Activated CD4-positive, alpha-beta T cell treated with anti-CD3 and anti-CD28 coated beads, Interleukin-2, amount 10 ng/mL, durations not matched to agents 7 days and 5 days (primary cell): ENCODE measurements around the gene CNTN1. TPM values are rescaled to one million over a fixed set of nuclear protein-coding genes. Genes with fewer than 3 reads are reported as not detected.

Source experiments
- CTCF ChIA-PET: fragments of 350-600 bp; sonication (Branson Sonifier 250); formaldehyde crosslinking; loops from one replicate; lab custom pipeline; 2021; ENCODE audit warnings: antibody characterized with exemption; lab: Charles Lee
- POLR2A ChIA-PET: fragments of 350-600 bp; sonication (Branson Sonifier 250); formaldehyde crosslinking; loops from one replicate; lab custom pipeline; 2021; ENCODE audit warnings: antibody characterized with exemption; lab: Charles Lee
- DNase-seq: peaks from one replicate; pipeline ENCODE4 v3.0.0-alpha.2; 2020
- H3K27ac Mint-ChIP-seq: one replicate; pipeline ENCODE4 v1.8.0; 2021; ENCODE audit warnings: mild to moderate bottlenecking, moderate library complexity, mixed read lengths
- H3K27me3 Mint-ChIP-seq: one replicate; pipeline ENCODE4 v1.8.0; 2021; ENCODE audit warnings: mixed read lengths
- H3K36me3 Mint-ChIP-seq: one replicate; pipeline ENCODE4 v1.8.0; 2021; ENCODE audit warnings: low read depth, mixed read lengths
- H3K4me1 Mint-ChIP-seq: one replicate; pipeline ENCODE4 v1.8.0; 2021; ENCODE audit warnings: mixed read lengths
- H3K4me3 Mint-ChIP-seq: one replicate; pipeline ENCODE4 v1.8.0; 2021; ENCODE audit warnings: mild to moderate bottlenecking, moderate library complexity, mixed read lengths
- H3K9me3 Mint-ChIP-seq: one replicate; pipeline ENCODE4 v1.8.0; 2021; ENCODE audit warnings: mixed read lengths
- total RNA-seq, 2 experiments: library from RNA; stranded (reverse); gene quantifications; one replicate each; pipeline ENCODE4 v1.2.3, GENCODE V29; 2021

Gene CNTN1
- total RNA-seq, 2 experiments from 2014 or later, result not detected

DNA sequence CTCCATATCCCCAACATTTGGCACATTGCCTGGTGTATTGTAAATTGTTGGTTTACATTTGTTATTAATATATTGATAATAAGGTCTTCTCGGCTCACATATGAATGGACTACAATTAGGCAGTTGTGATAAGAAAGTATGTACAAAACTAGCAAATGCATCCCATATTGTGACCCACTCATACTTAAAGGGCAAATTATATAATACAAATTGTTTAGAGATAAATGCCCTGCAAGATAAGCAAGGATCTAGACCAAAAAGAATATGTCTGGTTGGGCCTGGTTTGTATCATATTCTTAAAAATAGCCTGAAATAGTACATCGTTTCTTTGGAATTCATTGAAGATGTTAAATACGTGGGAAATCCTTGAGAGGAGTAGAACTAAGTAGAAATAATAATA lies 151.3 kb downstream of the CNTN1 start:
- no peaks in the 10 kb centered on the region for H3K4me1 Mint-ChIP-seq
- no peaks in the 10 kb centered on the region for H3K9me3 Mint-ChIP-seq
- H3K36me3 Mint-ChIP-seq, result no peaks in the 10 kb centered on the region
- no peak overlapping the region for H3K4me3 Mint-ChIP-seq
- no peaks in the 10 kb centered on the region for H3K27me3 Mint-ChIP-seq
- POLR2A ChIA-PET, result no interaction called here
- no peak overlapping the region for H3K27ac Mint-ChIP-seq
- no peak for DNase-seq
- CTCF ChIA-PET, result no interaction called here

DNA sequence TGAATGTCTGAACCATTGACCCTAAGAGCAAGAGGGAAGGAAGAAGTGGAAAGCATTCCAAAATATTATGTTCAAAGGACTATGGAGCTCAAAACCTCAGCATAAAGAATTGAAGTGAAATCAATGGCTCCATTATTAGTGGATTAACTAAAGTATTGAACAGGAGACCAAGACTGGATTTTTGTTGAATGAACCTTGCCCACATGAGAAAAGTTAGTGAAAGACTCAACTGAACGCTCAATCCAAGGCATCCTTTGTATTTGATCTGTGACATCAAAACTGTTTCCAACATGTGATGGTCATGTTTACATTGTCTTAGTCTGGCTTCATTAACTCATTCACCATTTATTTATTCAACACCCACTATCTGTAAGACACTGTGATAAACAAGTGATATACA lies 161.0 kb downstream of the CNTN1 start:
- no peaks in the 10 kb centered on the region for H3K9me3 Mint-ChIP-seq
- DNase-seq, result no peak
- no peaks in the 10 kb centered on the region for H3K27me3 Mint-ChIP-seq
- H3K4me3 Mint-ChIP-seq, result no peak overlapping the region
- CTCF ChIA-PET, result interaction anchor here (0.7 kb wide), 1 partner anchor 88 kb away, joined by 3 read pairs; no protein-coding TSS in a partner anchor
- H3K4me1 Mint-ChIP-seq, result no peaks in the 10 kb centered on the region
- H3K27ac Mint-ChIP-seq, result no peak overlapping the region
- POLR2A ChIA-PET, result no interaction called here
- H3K36me3 Mint-ChIP-seq, result no peaks in the 10 kb centered on the region

DNA sequence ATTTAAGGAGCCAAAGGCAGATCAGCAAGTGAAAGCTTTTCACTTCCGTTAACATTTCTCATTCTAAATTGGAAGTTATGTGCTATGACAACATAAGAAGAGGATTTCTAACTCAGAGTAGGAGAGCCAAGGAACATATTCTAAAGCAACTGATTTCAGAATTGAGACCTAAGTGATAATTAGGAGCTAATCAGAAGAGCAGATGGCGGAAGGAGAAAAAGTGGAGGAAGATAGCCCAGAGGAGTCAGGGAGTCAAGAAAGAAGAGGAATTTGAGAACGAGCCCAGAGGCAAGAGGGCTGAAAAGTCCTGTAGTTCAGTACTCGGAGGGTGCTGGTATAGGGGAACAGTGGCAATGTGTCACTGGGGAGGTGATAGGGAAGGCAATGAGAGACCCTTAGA lies 162.4 kb downstream of the CNTN1 start:
- Mint-ChIP-seq H3K27ac (no peak overlapping the region), H3K9me3 (no peaks in the 10 kb centered on the region), H3K4me1 (no peaks in the 10 kb centered on the region), H3K36me3 (no peaks in the 10 kb centered on the region), H3K27me3 (no peaks in the 10 kb centered on the region), H3K4me3 (no peak overlapping the region)
- POLR2A ChIA-PET, result no interaction called here
- CTCF ChIA-PET, result no interaction called here
- DNase-seq, result no peak

DNA sequence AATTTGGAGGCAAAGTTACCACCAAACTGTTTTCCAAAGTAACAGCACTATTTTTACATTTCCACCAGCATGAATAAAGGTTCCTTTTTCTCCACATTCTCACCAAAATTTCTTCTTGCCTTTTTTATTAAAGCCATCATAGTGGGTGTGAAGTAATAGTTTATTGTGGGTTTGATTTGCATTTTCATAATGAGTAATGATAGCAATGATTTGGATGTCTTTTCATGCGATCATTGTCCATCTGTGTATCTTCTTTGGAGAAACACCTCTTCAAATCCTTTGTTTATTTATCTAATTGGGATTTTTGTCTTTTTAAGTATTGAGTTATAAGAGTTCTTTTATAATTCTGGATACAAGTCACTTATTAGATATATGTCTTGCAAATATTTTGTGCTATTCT lies 172.7 kb downstream of the CNTN1 start:
- Mint-ChIP-seq H3K9me3 (no peaks in the 10 kb centered on the region), H3K27ac (no peak overlapping the region), H3K27me3 (no peaks in the 10 kb centered on the region), H3K4me3 (no peak overlapping the region), H3K4me1 (no peaks in the 10 kb centered on the region), H3K36me3 (no peaks in the 10 kb centered on the region)
- ChIA-PET CTCF (no interaction called here), POLR2A (no interaction called here)
- no peak for DNase-seq

DNA sequence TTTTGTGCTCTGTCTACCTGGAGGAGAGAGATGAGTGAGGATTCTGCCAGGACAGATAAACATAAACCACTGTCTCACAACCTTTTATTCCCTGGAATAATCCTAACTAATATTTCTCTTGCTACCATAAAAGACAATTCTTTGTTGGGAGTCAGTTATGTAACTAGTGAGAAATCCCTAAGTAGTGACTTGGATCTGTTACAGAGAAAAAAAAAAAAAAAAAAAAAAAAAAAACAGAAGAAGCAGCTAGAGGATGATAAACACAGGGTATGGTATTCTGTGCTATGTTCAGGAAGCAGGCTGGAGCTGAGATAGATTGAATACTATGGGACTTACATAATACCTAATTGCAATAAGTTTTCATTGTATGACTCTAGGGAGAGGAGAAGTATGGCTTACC lies 178.7 kb downstream of the CNTN1 start:
- Mint-ChIP-seq H3K27ac (no peak overlapping the region), H3K27me3 (no peaks in the 10 kb centered on the region), H3K36me3 (no peaks in the 10 kb centered on the region), H3K4me1 (no peaks in the 10 kb centered on the region), H3K4me3 (no peak overlapping the region), H3K9me3 (no peaks in the 10 kb centered on the region)
- ChIA-PET POLR2A (no interaction called here), CTCF (no interaction called here)
- no peak for DNase-seq

DNA sequence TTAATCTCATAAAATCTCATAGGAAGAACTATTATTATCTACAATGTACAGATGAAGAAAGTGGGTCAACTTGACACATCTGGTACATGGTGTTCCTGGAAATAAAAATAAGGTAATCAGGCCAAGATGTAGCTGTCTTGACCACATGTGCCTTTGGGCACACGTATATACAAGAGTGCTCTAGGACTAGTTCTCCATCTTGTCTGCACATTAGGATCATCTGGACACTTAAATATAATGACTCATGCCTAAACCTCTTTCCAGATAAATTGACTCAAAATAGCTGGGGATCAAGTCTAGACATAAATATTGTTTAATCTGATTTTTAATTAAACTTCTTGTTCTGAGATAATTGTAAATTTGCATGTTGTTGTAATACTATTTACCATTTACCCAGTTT lies 182.6 kb downstream of the CNTN1 start:
- no peaks in the 10 kb centered on the region for H3K4me1 Mint-ChIP-seq
- DNase-seq, result no peak
- H3K27ac Mint-ChIP-seq, result no peak overlapping the region
- CTCF ChIA-PET, result no interaction called here
- no peak overlapping the region for H3K4me3 Mint-ChIP-seq
- POLR2A ChIA-PET, result no interaction called here
- H3K36me3 Mint-ChIP-seq, result no peaks in the 10 kb centered on the region
- H3K9me3 Mint-ChIP-seq, result no peaks in the 10 kb centered on the region
- H3K27me3 Mint-ChIP-seq, result no peaks in the 10 kb centered on the region

DNA sequence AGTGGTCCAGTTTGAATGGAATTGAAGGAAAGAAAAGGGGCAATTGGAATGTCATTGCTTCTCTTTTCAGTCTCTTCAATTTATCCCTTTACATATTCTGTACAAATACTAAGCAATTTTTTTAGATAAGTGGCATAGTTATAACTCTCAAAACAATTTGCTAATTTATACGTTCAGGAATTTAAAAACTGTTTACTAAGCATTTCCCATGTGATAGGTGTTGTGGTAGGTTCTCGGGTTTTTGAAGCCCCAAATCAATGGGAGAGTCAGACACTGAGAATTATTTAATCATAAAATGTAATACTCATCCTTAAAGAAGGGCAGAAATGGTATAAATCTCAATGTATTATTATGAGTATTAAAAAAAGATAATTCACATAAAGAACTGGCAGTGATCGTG lies 197.1 kb downstream of the CNTN1 start:
- Mint-ChIP-seq H3K36me3 (no peaks in the 10 kb centered on the region), H3K9me3 (no peaks in the 10 kb centered on the region), H3K27me3 (no peaks in the 10 kb centered on the region), H3K27ac (no peak overlapping the region), H3K4me3 (no peak overlapping the region), H3K4me1 (no peaks in the 10 kb centered on the region)
- ChIA-PET POLR2A (no interaction called here), CTCF (no interaction called here)
- no peak for DNase-seq

DNA sequence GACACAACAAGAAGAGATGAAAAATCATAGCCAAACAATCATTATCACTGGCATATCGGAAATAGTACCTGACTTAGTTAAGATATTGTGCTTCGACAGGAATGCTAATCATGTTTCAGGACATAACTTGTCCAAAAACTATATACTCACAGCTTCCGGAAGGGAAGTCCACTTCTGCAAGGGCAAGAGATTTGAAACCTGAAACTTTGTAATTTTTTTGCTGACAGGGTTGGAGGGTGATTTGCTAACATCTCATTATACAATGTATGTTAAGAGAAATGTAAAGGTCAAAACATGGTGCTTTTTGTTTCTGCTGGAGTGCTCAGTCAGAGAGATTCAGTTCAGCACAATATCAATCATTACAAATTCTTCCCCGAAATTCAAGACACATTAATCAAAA lies 200.3 kb downstream of the CNTN1 start:
- ChIA-PET CTCF (no interaction called here), POLR2A (no interaction called here)
- no peaks in the 10 kb centered on the region for H3K4me1 Mint-ChIP-seq
- H3K36me3 Mint-ChIP-seq, result no peaks in the 10 kb centered on the region
- no peak overlapping the region for H3K27ac Mint-ChIP-seq
- DNase-seq, result no peak
- H3K4me3 Mint-ChIP-seq, result no peak overlapping the region
- no peaks in the 10 kb centered on the region for H3K27me3 Mint-ChIP-seq
- H3K9me3 Mint-ChIP-seq, result no peaks in the 10 kb centered on the region

DNA sequence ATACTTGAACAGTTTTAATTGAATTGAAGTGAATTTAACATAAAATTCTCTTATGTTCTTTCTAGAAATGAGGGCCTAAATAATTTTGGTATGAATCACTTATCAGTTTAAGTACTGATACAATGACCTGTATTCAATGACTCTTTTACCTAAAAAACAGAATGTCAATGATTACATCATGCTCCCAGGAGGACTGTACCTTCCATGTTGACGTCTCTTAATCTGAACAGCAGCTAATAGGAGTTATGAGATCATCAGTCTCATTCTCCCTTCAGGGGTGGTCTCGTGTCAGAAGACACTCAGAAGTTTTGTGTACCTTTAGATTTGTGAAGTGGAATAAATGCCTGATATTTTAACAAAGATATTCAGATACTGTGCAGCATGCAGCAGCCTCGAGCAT lies 206.3 kb downstream of the CNTN1 start:
- no peaks in the 10 kb centered on the region for H3K9me3 Mint-ChIP-seq
- no peak overlapping the region for H3K4me3 Mint-ChIP-seq
- ChIA-PET POLR2A (no interaction called here), CTCF (no interaction called here)
- DNase-seq, result no peak
- no peaks in the 10 kb centered on the region for H3K36me3 Mint-ChIP-seq
- no peak overlapping the region for H3K27ac Mint-ChIP-seq
- no peaks in the 10 kb centered on the region for H3K4me1 Mint-ChIP-seq
- H3K27me3 Mint-ChIP-seq, result no peaks in the 10 kb centered on the region

DNA sequence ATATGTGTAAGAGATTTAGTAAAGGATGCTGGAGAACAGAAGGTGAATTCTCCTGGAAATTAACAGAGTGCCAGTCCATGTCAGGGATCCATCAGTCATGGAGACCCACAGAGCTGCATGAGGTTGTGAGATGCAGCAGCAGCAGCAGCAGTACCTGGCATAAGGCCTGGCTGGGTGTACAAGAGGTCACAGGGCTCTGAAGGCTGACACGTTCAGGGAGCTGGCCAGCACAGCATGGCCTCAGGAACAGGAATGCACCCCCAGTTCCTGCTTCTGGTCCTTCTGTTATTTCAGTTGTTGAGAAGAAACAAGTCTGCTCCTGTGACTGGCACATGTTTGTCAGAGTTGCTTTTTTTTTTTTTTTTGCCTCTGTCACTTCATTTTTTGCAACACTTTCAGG lies 210.8 kb downstream of the CNTN1 start:
- H3K9me3 Mint-ChIP-seq, result no peaks in the 10 kb centered on the region
- H3K4me1 Mint-ChIP-seq, result no peaks in the 10 kb centered on the region
- no peak for DNase-seq
- no peaks in the 10 kb centered on the region for H3K27me3 Mint-ChIP-seq
- no peak overlapping the region for H3K4me3 Mint-ChIP-seq
- ChIA-PET CTCF (no interaction called here), POLR2A (no interaction called here)
- H3K36me3 Mint-ChIP-seq, result no peaks in the 10 kb centered on the region
- no peak overlapping the region for H3K27ac Mint-ChIP-seq

DNA sequence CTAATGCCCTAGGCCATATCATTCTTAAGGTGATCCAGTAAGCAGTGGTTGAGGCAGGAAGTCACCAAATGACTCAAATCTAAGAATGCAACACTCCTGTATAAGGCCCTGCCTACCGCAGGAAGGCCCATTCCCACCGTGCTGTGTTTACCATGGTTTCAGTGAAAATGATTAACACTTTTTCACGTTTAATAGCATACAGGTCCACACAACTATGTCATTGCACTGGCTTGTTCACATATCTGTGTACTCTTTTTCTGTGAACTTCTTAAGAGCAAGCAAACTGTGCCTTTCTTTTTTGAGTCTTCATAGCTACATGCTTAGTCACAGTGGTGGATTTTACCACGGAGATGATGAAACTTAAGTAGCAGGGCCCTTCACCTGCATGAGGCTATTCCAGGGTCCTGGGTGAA lies 214.9 kb downstream of the CNTN1 start:
- Mint-ChIP-seq H3K27me3 (no peaks in the 10 kb centered on the region), H3K4me1 (no peaks in the 10 kb centered on the region), H3K4me3 (no peak overlapping the region), H3K27ac (no peak overlapping the region), H3K36me3 (no peaks in the 10 kb centered on the region), H3K9me3 (no peaks in the 10 kb centered on the region)
- ChIA-PET CTCF (no interaction called here), POLR2A (no interaction called here)
- DNase-seq, result no peak

DNA sequence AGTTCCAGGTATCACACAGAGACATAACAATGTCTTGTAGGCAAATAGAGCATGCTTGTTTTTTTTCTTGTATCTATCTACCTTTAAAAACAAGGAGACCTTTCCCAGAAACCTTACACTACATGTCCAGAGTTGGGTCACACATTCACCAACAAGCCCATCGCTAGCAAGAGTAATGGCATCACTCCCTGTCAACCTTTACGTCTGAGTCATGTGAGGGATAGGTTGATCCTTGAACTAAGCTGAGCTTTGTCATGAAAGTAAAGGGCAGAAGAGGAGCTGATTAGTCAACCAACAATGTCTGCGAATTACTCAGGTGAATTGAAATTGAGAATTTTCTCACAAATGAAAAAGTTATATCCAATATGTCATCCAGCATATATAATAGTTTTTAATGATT lies 219.4 kb downstream of the CNTN1 start:
- POLR2A ChIA-PET, result no interaction called here
- Mint-ChIP-seq H3K9me3 (no peaks in the 10 kb centered on the region), H3K4me3 (no peak overlapping the region)

DNA sequence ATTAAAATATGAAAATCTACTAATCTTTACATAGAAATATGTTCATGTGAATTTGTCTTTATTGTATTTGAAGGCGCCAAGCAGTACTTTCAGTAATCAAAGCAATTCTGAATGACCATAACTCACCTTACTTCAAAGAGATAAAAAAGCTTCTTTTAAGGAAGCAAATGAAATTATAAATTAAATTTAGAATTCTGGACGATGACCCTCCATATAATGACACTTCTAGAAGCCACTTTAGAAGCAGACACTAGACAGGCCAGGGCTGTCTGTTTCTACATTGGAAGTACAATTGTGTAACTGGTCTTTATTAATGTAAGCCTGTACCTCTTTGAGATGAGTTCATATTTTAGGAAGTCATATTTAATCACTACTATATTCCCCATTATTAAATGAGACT lies 222.9 kb downstream of the CNTN1 start:
- Mint-ChIP-seq H3K4me3 (no peak overlapping the region), H3K27ac (no peak overlapping the region), H3K4me1 (no peaks in the 10 kb centered on the region), H3K27me3 (peaks cover 2% of the 10 kb centered on the region), H3K36me3 (no peaks in the 10 kb centered on the region), H3K9me3 (no peaks in the 10 kb centered on the region)
- ChIA-PET POLR2A (no interaction called here), CTCF (no interaction called here)
- DNase-seq, result no peak

More for the DNA sequence above, 219.4 kb downstream of the CNTN1 start:
- no peak for DNase-seq
- Mint-ChIP-seq H3K4me1 (no peaks in the 10 kb centered on the region), H3K27me3 (no peaks in the 10 kb centered on the region), H3K36me3 (no peaks in the 10 kb centered on the region), H3K27ac (no peak overlapping the region)
- CTCF ChIA-PET, result no interaction called here

DNA sequence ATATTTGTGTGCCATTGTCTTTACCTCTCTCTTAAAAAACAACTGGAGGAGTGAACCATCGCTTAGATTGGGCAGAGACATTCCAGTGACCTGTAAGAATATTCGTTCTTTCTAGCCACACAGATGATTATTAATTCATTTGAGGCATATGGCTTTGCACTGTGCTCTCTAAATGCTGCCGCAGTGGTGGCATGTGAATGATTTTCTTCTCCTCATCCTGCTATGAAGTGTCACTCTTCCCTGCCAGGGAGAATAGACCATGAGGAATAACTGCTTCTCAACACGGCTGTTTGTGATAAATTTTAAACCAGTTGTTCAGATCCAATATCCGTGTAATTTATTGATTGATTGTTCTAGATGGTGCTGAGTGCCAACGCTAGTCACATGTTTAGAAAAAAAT lies 225.3 kb downstream of the CNTN1 start:
- CTCF ChIA-PET, result no interaction called here
- Mint-ChIP-seq H3K4me3 (no peak overlapping the region), H3K27ac (no peak overlapping the region), H3K4me1 (no peaks in the 10 kb centered on the region), H3K9me3 (no peaks in the 10 kb centered on the region), H3K27me3 (peaks cover 2% of the 10 kb centered on the region), H3K36me3 (no peaks in the 10 kb centered on the region)
- no peak for DNase-seq
- POLR2A ChIA-PET, result no interaction called here
